HUDEP-2 (cell line): ENCODE measurements around the gene GPRC5B.

Source experiments
- DNase-seq, 76 experiments: peaks; one replicate each; lab custom pipeline; 2025; ENCODE audit not compliant: unreplicated experiment in 76 of 76; lab: John Stamatoyannopoulos, UW

The GPRC5B gene

GRCh38 chr16:19874851-19875546 is 9.6 kb downstream of the GPRC5B start:
- DNase-seq = no peak

- DNase-seq = peak in 4 of 76 experiments; percentile 4 to 27 (median 12)
These were observed 10.6 kb downstream of the GPRC5B start for GRCh38 chr16:19874026-19874425.

GRCh38 chr16:19872935-19873334 is 11.7 kb downstream of the GPRC5B start:
- no peak for DNase-seq

DNA sequence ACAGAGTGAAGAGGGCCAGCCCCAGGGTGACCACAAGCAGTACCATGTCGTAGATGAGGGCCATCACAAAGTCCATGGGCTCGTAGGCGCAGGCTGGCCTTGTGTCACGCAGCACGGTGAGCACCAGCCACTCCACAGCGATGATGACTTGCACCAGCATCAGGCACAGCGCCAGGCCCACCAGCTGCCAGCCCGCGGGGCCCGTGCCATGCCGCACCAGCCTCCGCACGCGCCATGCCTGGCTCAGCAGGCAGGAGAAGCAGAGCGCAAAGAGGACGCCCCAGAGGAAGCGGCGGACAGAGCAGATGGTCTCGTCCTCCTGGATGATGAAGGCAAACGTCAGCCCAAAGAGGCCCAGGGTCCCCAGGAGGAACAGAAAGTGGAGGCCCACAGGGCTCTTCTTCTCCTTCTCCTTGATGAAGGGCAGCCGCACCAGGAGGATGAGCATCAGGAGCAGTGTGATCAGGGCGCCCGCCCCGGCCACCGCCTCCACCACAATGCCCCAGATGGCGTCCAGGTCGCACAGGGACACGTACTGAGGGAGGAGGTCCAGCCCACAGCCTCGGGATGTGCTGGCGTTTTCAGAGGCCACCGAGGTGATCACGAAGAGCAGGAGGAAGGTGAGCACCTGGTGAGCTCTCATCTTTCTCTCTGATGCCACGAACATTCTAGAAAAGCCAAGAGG is 12.3 kb downstream of the GPRC5B start:
- DNase-seq = no peak

- DNase-seq = no peak
These were observed 12.9 kb downstream of the GPRC5B start for GRCh38 chr16:19871721-19872120.

GRCh38 chr16:19868421-19868820 is 16.2 kb downstream of the GPRC5B start:
- no peak for DNase-seq

DNA sequence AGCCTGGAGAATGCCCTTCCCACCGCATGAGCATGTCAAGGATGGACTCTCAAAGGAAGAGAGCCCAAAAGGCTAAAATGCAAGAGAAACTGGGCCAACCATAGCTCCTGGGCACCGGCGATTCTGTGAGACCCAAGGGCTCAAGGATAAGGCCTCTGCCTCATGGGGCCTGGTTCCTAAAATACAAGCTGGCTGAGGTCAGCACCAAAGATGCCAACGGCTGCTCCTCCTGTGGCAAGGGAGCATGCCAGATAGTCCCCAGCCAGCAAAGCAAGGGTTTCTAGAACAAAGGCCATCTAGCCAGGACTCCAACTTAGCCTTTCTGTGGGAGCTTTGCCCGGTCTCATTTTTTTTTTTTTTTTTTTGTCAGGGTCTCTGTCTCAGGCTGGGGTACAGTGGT is 20.1 kb downstream of the GPRC5B start:
- no peak for DNase-seq

GRCh38 chr16:19863990-19864389 is 20.7 kb downstream of the GPRC5B start:
- DNase-seq = no peak

DNA sequence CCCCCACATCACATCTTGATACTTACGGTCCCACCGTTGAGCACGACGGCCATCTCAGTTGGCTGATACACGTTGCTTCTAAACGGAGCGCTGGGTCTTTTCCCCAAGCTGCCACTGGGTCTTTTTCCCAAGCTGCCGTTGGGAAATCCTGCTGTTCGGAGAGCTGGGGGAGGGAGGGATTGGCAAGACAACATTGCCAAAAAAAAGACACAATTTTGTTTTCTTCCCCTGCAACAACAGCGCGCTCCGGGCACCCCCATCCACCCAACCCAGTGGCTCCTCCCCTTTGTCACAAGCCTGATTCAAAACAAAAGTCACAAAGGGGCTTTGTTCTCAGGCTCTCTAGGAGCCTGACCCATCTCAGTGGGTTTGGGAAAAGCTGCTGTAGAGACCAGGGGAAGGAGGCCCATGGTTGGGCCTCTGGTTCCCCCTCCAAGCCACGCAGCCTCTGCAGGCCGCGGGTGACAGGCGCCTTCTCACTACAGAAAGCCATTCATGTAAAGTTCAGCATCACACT is 22.8 kb downstream of the GPRC5B start:
- no peak for DNase-seq

GRCh38 chr16:19861133-19861532 is 23.5 kb downstream of the GPRC5B start:
- no peak for DNase-seq

DNA sequence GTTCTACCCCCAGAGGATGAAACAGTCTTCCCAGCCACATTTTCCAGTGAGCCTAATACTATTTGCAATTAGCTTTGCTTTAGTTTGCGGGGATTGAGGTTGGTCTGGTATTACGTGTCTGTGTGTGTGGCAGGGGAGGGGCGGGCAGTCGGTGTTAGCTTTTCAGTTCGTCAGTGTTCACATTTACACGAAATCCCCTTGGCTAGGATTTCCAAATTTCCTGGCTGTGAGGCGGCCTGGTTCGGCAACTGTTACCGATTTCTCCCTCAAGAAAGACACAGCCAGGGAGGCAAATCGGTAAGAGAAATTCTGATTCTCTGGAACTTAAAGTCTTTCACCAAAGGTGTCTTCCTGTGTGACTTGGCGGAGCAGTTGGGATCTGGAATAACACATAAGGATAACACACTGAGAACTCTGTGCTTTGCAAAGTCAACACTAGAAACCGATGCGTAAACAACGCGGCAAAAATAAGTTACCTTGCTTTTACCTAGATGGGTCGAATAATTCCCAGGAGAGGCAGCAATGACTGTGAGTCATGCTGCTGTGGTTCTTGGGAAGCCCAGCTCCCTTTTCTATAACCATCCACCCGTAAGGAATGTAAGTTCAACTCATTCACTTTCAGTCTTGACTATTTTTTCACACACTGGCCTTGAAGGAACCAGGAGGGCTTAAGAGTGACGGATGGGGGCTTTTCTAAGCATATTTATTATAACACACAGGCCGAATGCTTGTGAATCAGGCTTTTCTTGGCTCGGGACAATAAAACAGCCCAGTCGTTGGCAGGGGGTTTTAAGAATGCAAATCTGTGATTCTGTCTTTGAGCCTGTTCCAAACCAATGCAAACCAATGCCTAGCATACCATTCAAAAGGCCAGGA is 24.2 kb downstream of the GPRC5B start:
- DNase-seq = no peak

- no peak for DNase-seq
These were observed 25.0 kb downstream of the GPRC5B start for GRCh38 chr16:19859603-19860002.

GRCh38 chr16:19859166-19859565 is 25.5 kb downstream of the GPRC5B start:
- no peak for DNase-seq

DNA sequence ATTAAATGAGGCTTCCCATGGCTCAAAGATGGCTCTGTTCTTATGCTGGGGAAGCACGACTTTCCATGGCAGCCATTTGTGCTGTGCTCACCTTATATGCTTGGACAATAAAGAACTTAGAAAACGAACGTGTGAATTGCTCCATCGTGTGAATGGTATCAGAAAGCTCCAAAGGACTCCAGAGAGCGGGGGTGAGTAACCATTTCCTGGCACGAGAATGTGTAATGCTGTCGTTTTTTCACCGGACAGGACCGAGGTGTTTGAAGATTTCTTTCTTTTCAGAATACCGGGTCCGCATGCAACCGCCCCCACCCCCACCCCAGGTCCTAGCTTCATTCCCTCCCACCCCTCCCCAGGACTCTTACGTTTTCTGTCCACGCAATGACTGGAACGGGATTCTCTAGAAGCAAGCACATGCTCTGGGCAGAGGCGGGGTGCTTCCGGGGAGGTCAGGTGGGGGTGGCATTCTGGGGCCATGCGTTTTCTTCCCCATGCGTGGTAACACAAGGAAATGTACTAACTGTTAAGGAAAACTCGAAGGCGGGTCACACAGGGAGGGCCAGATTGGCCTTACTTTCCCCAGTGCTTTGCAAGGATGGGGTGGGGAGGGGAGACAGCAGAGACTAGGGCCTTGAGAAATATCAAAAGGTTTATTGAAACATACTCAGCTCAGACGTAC is 26.2 kb downstream of the GPRC5B start:
- DNase-seq = no peak

GRCh38 chr16:19857593-19858339 is 26.9 kb downstream of the GPRC5B start:
- DNase-seq = no peak

- DNase-seq = no peak
These were observed 28.5 kb downstream of the GPRC5B start for GRCh38 chr16:19856120-19856519.

DNA sequence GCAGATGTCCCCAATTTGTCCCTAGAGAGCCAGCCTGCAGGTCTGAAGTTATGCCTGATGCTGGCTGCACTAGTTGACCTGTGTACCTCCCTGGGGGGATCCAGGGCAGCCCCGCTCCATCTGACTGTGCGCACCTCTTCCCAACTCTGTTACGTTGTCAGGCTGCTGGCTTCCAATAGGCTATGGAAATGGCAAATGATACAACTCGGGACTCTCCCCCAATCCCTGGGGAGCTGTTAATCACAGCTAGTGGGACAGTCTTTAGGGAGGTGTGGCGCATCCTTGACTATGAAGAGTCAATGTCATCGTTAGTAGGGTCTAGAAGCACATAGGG is 30.1 kb downstream of the GPRC5B start:
- no peak for DNase-seq

GRCh38 chr16:19853742-19854542 is 30.7 kb downstream of the GPRC5B start:
- DNase-seq = no peak

DNA sequence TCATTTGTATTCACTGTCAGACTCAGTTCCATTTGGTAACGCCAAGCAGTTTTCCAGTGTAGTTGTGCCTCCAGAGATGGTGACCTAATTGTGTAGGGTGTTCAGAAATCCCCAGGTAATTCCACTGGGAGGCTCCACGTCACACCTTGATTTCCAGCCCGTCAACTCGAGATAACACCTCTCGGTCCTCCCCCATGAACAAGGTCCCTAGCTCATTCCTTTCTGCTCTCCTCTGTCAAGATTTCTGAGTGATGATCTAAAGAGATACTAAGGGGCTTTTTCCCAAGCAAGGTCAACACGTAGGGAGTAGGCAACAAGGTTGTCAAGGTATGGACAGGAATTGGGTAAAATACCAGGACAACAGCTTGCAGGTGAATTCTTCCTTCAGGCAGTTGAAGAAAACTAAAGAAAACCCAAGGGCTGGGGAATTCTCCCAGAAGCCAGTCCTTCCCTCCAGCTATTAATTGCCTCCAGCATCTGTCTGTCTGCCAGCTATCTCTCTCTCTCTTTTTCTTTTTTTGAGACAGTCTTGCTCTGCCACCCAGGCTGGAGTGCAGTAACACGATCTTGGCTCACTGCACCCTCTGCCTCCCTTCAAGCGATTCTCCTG is 31.4 kb downstream of the GPRC5B start:
- DNase-seq = no peak
